ENCODE results near the gene BTBD2. TPM values are rescaled to one million over a fixed set of nuclear protein-coding genes. Genes with fewer than 3 reads are reported as not detected.

Gene BTBD2
- total and polyA plus RNA-seq, 2 of the 8 experiments (the other 6 are each of a cell fraction or from before 2014, with no cell fraction given), result 91.7 to 92.3 TPM

- FAIRE-seq, result no peak
- H4K5ac ChIP-seq (ENCODE audit: insufficient read length, low read depth, low read length), result no peak overlapping the region
- WGBS, 2 experiments (ENCODE audit: extremely low coverage in 1 of 2, insufficient coverage in 1 of 2, insufficient read length in 1 of 2, insufficient replicate concordance in 2 of 2, low coverage in 1 of 2, low lambda C conversion rate in 2 of 2, missing lambda C conversion rate in 1 of 2), result 85% methylated on average over 4 of the region's 4 CpGs; no CpG with 5 or more reads in 1 of the 2 experiments
- no peak overlapping the region for H4K91ac ChIP-seq (replicated peaks; ENCODE audit: insufficient read length, low read length)
- H2AK5ac ChIP-seq (ENCODE audit: low read depth, low read length), result no peak overlapping the region
- H3K23ac ChIP-seq (ENCODE audit: insufficient read length), result no peak overlapping the region
- H3K56ac ChIP-seq (replicated peaks; ENCODE audit: insufficient read length, low read depth, low read length), result no peak overlapping the region
- no peak for DNase-seq (ENCODE audit: low read depth in 1 of 2, low spot score in 2 of 2)
- no peak overlapping the region for H3K9ac ChIP-seq (replicated peaks in 1 of 4; ENCODE audit: extremely low read depth in 1 of 4, low read depth in 3 of 4, low read length in 3 of 4)
- no peaks in the 10 kb centered on the region for H3K79me2 ChIP-seq (ENCODE audit: control insufficient read depth in 1 of 2, insufficient read depth in 2 of 2, low read length in 2 of 2)
- H2AFZ ChIP-seq (ENCODE audit: low read length), result no peak overlapping the region
- no peak overlapping the region for H2BK120ac ChIP-seq (replicated peaks; ENCODE audit: low read depth, low read length)
- no peak overlapping the region for H3K14ac ChIP-seq (ENCODE audit: insufficient read length)
- H4K20me1 ChIP-seq (replicated peaks in 1 of 2; ENCODE audit: control insufficient read depth in 1 of 2, insufficient read depth in 2 of 2, low read length in 2 of 2), result no peaks in the 10 kb centered on the region
- no peak overlapping the region for H3K4me2 ChIP-seq (ENCODE audit: insufficient read depth in 1 of 2, low read depth in 2 of 2, low read length in 2 of 2)
- TF ChIP-seq ZNF274 (IDR thresholded peaks at IDR 0.05; ENCODE audit: borderline replicate concordance, extremely low read depth, low read length) (no peak), SAP30 (IDR thresholded peaks at IDR 0.05; ENCODE audit: insufficient read depth, insufficient replicate concordance, low read length) (no peak), POLR2A (IDR thresholded peaks at IDR 0.05; ENCODE audit: control extremely low read depth in 1 of 2, low read depth in 2 of 2, low read length in 2 of 2) (no peak), SP2 (IDR thresholded peaks at IDR 0.05; ENCODE audit: low read length) (no peak), CHD1 (IDR thresholded peaks at IDR 0.05; ENCODE audit: low read depth, low read length) (no peak), ASH2L (IDR thresholded peaks at IDR 0.05; ENCODE audit: low read length) (no peak), CTBP2 (IDR thresholded peaks at IDR 0.05; ENCODE audit: borderline replicate concordance, insufficient read depth, insufficient read length, low read length) (no peak), SIRT6 (IDR thresholded peaks at IDR 0.05; ENCODE audit: low read length) (no peak), TCF12 (IDR thresholded peaks at IDR 0.05; ENCODE audit: low read depth, low read length) (no peak), SIN3A (conservative IDR thresholded peaks at IDR 0.05 in 1 of 2, IDR thresholded peaks at IDR 0.05 in 1 of 2; ENCODE audit: low read depth in 1 of 2, low read length in 2 of 2) (no peak)
- ChIA-PET POLR2A (ENCODE audit: partially characterized antibody) (interaction anchor here (0.6 to 27.5 kb wide), 4 partner anchors 9 to 76 kb away, joined by 3 to 524 read pairs (median 5); partner anchors contain the start of gene MKNK2), CTCF (ENCODE audit: partially characterized antibody) (interaction anchor here (0.6 to 2.3 kb wide), 10 partner anchors 11 to 487 kb away, joined by 3 to 11 read pairs (median 4); no protein-coding TSS in a partner anchor)
- H3K18ac ChIP-seq (ENCODE audit: extremely low read depth, low read length), result no peak overlapping the region
- H3K4me3 ChIP-seq (ENCODE audit: extremely low read depth in 1 of 4, insufficient read depth in 2 of 4, low read depth in 3 of 4, low read length in 4 of 4), result no peak overlapping the region
- H3K4me1 ChIP-seq (replicated peaks in 1 of 4; ENCODE audit: control insufficient read depth in 3 of 4, insufficient read depth in 4 of 4, low read length in 3 of 4), result no peaks in the 10 kb centered on the region
- H2BK15ac ChIP-seq (ENCODE audit: low read length), result no peak overlapping the region
- no peak overlapping the region for H4K8ac ChIP-seq (ENCODE audit: extremely low read depth, insufficient read depth, low read length)
- H3K79me1 ChIP-seq (ENCODE audit: low read depth, low read length), result no peaks in the 10 kb centered on the region
- H3K36me3 ChIP-seq (ENCODE audit: control insufficient read depth in 2 of 4, insufficient read depth in 4 of 4, low read length in 3 of 4), result no peaks in the 10 kb centered on the region
- H2BK12ac ChIP-seq (ENCODE audit: low read depth, low read length), result 0 out of 2 replicates have a peak overlapping the region, but pooled peaks have one; percentile 9
- H3K27ac ChIP-seq (ENCODE audit: low read depth, low read length), result no peak overlapping the region
- no peaks in the 10 kb centered on the region for H3K27me3 ChIP-seq (replicated peaks in 1 of 4; ENCODE audit: control insufficient read depth in 3 of 4, extremely low read depth in 1 of 4, insufficient read depth in 3 of 4, low read length in 3 of 4)
- H3K4ac ChIP-seq (replicated peaks; ENCODE audit: insufficient read length, low read depth, low read length), result no peak overlapping the region
- no peak overlapping the region for H2BK20ac ChIP-seq (ENCODE audit: low read length)
- 0 out of 4 replicates have a peak, but pooled peaks cover 2 to 3% of the 10 kb centered on the region in 2 experiments for H3K9me3 ChIP-seq (ENCODE audit: insufficient read depth in 2 of 2, low read depth in 1 of 2, low read length in 1 of 2)
- H3K23me2 ChIP-seq (ENCODE audit: low read depth, low read length), result no peaks in the 10 kb centered on the region
- H2BK5ac ChIP-seq (ENCODE audit: low read depth, low read length), result no peak overlapping the region
Measured at GRCh38 chr19:2021453-2022140, 6.1 kb upstream of the BTBD2 start.
